Lung (tissue), 13 donors: Measurements from ENCODE around the gene UGT3A2. TPM values are rescaled to one million over a fixed set of nuclear protein-coding genes. Genes with fewer than 3 reads are reported as not detected.

Source experiments
- ATAC-seq: fragments of 200-7000 bp; cut with Tn5 transposase; one replicate; pipeline ENCODE4 v1.9.1; 2020; ENCODE audit warnings: moderate number of reproducible peaks; ENCODE audit not compliant: insufficient read depth, low FRiP score
- DNase-seq, 3 donors: peaks; one replicate each; pipeline ENCODE4 v3.0.0-alpha.2; 2013 to 2017
- H3K27ac ChIP-seq, 2 donors: one replicate each; pipeline ENCODE4 v1.5.1; 2013; ENCODE audit warnings: mild to moderate bottlenecking in 2 of 2, moderate library complexity in 2 of 2, control low read depth in 1 of 2, inconsistent platforms in 1 of 2, low read depth in 1 of 2, low read length in 1 of 2
- H3K27me3 ChIP-seq, 3 donors: one replicate each; pipeline ENCODE4 v1.5.1; 2013; ENCODE audit warnings: low read length in 2 of 3; ENCODE audit not compliant: control insufficient read depth in 3 of 3, insufficient read depth in 3 of 3
- H3K36me3 ChIP-seq, 4 donors: one replicate each; pipeline ENCODE4 v1.5.1; 2013; ENCODE audit warnings: low read length in 4 of 4, mild to moderate bottlenecking in 1 of 4, moderate library complexity in 1 of 4; ENCODE audit not compliant: control insufficient read depth in 4 of 4, insufficient read depth in 4 of 4
- H3K4me1 ChIP-seq, 5 donors: one replicate each; pipeline ENCODE4 v1.5.1; 2013; ENCODE audit warnings: low read length in 5 of 5, mild to moderate bottlenecking in 2 of 5, moderate library complexity in 1 of 5; ENCODE audit not compliant: control insufficient read depth in 5 of 5, insufficient read depth in 5 of 5
- H3K4me3 ChIP-seq: one replicate; pipeline ENCODE4 v1.5.1; 2013; ENCODE audit warnings: mild to moderate bottlenecking, control low read depth, moderate library complexity
- H3K9ac ChIP-seq, 2 donors: one replicate each; pipeline ENCODE4 v1.5.1; 2013; ENCODE audit warnings: low read length in 2 of 2, control low read depth in 1 of 2; ENCODE audit not compliant: insufficient read depth in 1 of 2
- H3K9me3 ChIP-seq, 4 donors: one replicate each; pipeline ENCODE4 v1.5.1; 2013; ENCODE audit warnings: low read length in 3 of 4, mild to moderate bottlenecking in 1 of 4, moderate library complexity in 1 of 4; ENCODE audit not compliant: control insufficient read depth in 4 of 4, insufficient read depth in 3 of 4
- WGBS, 2 donors: extraction: QIAGEN DNeasy Blood & Tissue Kit; methylation state at CpG; one replicate each; pipeline ENCODE4 v1.1.7; 2013; 5-methylcytosine and 5-hydroxymethylcytosine counted together
- polyA plus RNA-seq, 2 donors: library from polyadenylated mRNA; stranded (reverse); fragments of 200-250 nt; gene quantifications; one replicate each; pipeline ENCODE4 v1.2.1, GENCODE V29; 2013
- small RNA-seq: library from RNA; depleted of rRNA; stranded (forward); fragments of <200 nt; gene quantifications from one replicate; pipeline ENCODE3, GENCODE V24; 2014; ENCODE audit warnings: low replicate concordance
- total RNA-seq, 2 donors: library from RNA; depleted of rRNA in 1 of 2; stranded (reverse); fragments of >200 nt in 1 of 2; gene quantifications; one replicate each; pipeline ENCODE4 v1.2.1, GENCODE V29; 2014 to 2021
- TF ChIP-seq, protein P1 (sequence below): IDR thresholded peaks from 2 replicates; pipeline ENCODE4 v1.5.1; 2012; ENCODE audit warnings: mild to moderate bottlenecking; ENCODE audit errors: control extremely low read depth, extremely low read depth
- donor health status: control.
- donor health status: control.
- donor health status: Bipolar disorder and iron deficiency.
- donor health status: healthy.
- donor health status: DM: yes; HTN: yes; CAD: no.

UGT3A2 gene
- total and polyA plus RNA-seq, 4 donors = 0.05 to 0.12 TPM; not detected in 2

DNA sequence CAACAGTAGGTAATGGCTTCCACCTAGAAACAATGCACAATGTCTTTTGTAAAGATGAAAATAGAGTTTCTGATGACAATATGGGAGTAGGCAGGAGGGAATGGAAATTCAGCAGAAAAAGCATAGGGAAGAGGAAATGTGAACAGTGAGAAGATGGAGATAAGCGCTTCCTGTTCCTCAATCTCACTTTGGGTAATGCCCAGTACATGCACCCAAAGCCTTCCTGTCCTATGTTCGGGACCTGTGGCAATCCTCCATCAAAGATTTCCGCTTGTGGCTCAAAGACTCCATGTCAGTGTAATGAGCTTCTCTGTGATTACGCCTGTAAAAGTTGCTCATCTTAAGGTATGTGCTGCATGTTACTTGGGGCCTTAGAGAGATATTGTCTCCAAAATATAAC, 78.2 kb downstream of the UGT3A2 start:
- Histone ChIP-seq H3K36me3 (no peaks in the 10 kb centered on the region), H3K4me1 (peaks cover 0 to 8% (median 0%) of the 10 kb centered on the region in 5 donors), H3K9me3 (no peaks in the 10 kb centered on the region), H3K4me3 (no peak overlapping the region), H3K9ac (no peak overlapping the region), H3K27ac (no peak overlapping the region), H3K27me3 (peaks cover 6 to 7% (median 6%) of the 10 kb centered on the region in 3 donors)
- DNase-seq (no peak), ATAC-seq (no peak)
- TF ChIP-seq, protein P1, sequence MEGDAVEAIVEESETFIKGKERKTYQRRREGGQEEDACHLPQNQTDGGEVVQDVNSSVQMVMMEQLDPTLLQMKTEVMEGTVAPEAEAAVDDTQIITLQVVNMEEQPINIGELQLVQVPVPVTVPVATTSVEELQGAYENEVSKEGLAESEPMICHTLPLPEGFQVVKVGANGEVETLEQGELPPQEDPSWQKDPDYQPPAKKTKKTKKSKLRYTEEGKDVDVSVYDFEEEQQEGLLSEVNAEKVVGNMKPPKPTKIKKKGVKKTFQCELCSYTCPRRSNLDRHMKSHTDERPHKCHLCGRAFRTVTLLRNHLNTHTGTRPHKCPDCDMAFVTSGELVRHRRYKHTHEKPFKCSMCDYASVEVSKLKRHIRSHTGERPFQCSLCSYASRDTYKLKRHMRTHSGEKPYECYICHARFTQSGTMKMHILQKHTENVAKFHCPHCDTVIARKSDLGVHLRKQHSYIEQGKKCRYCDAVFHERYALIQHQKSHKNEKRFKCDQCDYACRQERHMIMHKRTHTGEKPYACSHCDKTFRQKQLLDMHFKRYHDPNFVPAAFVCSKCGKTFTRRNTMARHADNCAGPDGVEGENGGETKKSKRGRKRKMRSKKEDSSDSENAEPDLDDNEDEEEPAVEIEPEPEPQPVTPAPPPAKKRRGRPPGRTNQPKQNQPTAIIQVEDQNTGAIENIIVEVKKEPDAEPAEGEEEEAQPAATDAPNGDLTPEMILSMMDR = no peak
- WGBS, 2 donors = 57 to 79% methylated on average over 4 of the region's 4 CpGs

DNA sequence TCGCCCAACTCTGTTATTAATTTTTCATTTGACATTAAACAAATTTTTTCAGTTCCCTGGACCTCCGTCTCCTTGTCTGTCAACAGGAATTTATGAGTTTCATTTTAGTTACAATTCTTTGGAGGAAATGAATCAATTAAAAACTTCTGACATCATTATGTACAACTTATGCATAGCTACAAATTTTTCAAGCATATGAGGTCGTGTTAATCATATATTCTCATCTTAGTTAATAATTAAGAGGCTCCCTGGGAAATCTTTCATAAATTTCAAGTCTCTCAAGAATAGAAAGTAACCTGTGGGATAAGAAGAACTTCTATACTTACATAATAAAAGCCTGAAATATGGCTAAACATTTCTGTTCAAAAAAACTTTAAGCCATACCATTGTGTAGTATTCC, 78.9 kb downstream of the UGT3A2 start:
- H3K27ac ChIP-seq = no peak overlapping the region
- H3K9ac ChIP-seq = no peak overlapping the region
- H3K36me3 ChIP-seq = no peaks in the 10 kb centered on the region
- DNase-seq = no peak
- H3K4me3 ChIP-seq = no peak overlapping the region
- peaks cover 0 to 8% (median 0%) of the 10 kb centered on the region in 5 donors for H3K4me1 ChIP-seq
- peaks cover 6 to 7% (median 6%) of the 10 kb centered on the region in 3 donors for H3K27me3 ChIP-seq
- WGBS, 2 donors = 56 to 69% methylated on average over 3 of the region's 3 CpGs
- TF ChIP-seq, protein P1 = no peak
- ATAC-seq = no peak
- peaks cover 0 to under 1% (median 0%) of the 10 kb centered on the region in 4 donors for H3K9me3 ChIP-seq

Small RNAs within 50 kb of the gene (small RNA-seq; reads per million reads assigned to genes)
- gene AC016612.1 = not detected

Other genes with a start within 250 kb of the UGT3A2 start
- 10 to 100 TPM; 47.6 to 87.8 TPM for gene IL7R, start 210.0 kb downstream of the UGT3A2 start, total RNA-seq
- gene IL7R, start 210.0 kb downstream of the UGT3A2 start, polyA plus RNA-seq = 100 to 1,000 TPM in 1 of 2 donors, 10 to 100 TPM in 1; 10.9 to 120 TPM
- gene CAPSL, start 128.3 kb downstream of the UGT3A2 start, total RNA-seq = 10 to 100 TPM; 24.0 to 37.9 TPM
- gene CAPSL, start 128.3 kb downstream of the UGT3A2 start, polyA plus RNA-seq = 10 to 100 TPM; 15.9 to 18.4 TPM
- not detected for gene UGT3A1, start 75.5 kb downstream of the UGT3A2 start, total RNA-seq
- gene UGT3A1, start 75.5 kb downstream of the UGT3A2 start, polyA plus RNA-seq = not detected
- gene LMBRD2, start 85.0 kb upstream of the UGT3A2 start, total RNA-seq = 10 to 100 TPM; 12.3 to 16.8 TPM
- gene LMBRD2, start 85.0 kb upstream of the UGT3A2 start, polyA plus RNA-seq = 1 to 10 TPM; 2.1 to 3.6 TPM
- 10 to 100 TPM; 15.1 to 30.6 TPM for gene SKP2, start 85.2 kb upstream of the UGT3A2 start, total RNA-seq
- 1 to 10 TPM; 4.8 TPM for gene SKP2, start 85.2 kb upstream of the UGT3A2 start, polyA plus RNA-seq
- 10 to 100 TPM; 23.4 to 37.9 TPM for gene NADK2, start 175.0 kb upstream of the UGT3A2 start, total RNA-seq
- gene NADK2, start 175.0 kb upstream of the UGT3A2 start, polyA plus RNA-seq = 1 to 10 TPM; 8.4 to 9.0 TPM
- 1 to 10 TPM; 1.1 to 2.3 TPM for gene RANBP3L, start 235.0 kb upstream of the UGT3A2 start, total RNA-seq
- gene RANBP3L, start 235.0 kb upstream of the UGT3A2 start, polyA plus RNA-seq = under 1 TPM; 0.08 to 0.21 TPM